Testis (tissue), 2 donors: ENCODE measurements around the gene DLAT.

Experiments
- CTCF ChIP-seq, 3 experiments: fragments of 450-650 bp in 2 of 3; fragments of 200-600 bp in 1 of 3; sonication (generic) in 1 of 3; IDR thresholded peaks; one replicate each; pipeline ENCODE4 v1.5.1; 2016 to 2019; ENCODE audit warnings: antibody characterized with exemption in 3 of 3, mild to moderate bottlenecking in 2 of 3, moderate library complexity in 1 of 3
- POLR2A ChIP-seq: fragments of 450-650 bp; IDR thresholded peaks from one replicate; pipeline ENCODE4 v1.6.1; 2017; ENCODE audit warnings: antibody characterized with exemption, mild to moderate bottlenecking, moderate library complexity

DNA sequence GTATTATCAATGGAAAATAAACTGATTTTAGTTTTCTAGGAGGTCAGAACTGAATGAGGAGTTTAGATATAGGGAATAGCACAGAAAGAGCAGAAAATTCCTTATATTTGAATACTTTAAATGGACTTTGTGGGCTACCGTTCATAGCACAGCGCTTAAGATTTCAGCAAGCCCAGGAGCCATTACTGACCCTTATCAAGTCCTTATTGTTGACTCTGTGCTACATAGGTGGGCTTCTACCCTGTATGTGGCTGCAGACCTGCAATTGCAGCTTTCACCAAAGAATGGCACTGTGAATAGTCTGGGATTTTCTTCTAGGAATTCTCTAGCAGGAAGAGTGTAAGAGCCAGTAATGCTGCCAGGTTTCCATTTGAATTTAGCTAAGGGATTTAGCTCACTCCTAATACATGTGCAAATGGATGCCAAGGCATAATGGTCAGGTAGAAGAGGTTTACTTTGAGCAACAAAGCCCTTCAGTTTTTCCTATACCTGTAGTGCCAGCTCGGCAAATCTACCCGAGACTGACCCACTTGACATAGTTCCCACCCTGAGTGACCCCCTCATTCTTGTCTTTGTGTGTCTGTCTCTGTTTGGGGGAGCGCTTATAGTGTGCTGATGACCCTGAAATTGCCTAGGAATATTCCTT is 42.5 kb upstream of the DLAT start:
- TF ChIP-seq CTCF (IDR thresholded peaks at IDR 0.05) (no peak), POLR2A (no peak)
